AML-193 (cell line): ENCODE measurements around the gene ZSCAN10.
"Not testable (repeated sequence)": the region's sequence is repeated elsewhere in the genome, so short reads cannot be mapped to it uniquely, and the experiment has no call there.

Experiments
- DNase-seq, 2 experiments: peaks; one replicate each; lab custom pipeline; 2025; lab: John Stamatoyannopoulos, UW

ZSCAN10 gene

DNA sequence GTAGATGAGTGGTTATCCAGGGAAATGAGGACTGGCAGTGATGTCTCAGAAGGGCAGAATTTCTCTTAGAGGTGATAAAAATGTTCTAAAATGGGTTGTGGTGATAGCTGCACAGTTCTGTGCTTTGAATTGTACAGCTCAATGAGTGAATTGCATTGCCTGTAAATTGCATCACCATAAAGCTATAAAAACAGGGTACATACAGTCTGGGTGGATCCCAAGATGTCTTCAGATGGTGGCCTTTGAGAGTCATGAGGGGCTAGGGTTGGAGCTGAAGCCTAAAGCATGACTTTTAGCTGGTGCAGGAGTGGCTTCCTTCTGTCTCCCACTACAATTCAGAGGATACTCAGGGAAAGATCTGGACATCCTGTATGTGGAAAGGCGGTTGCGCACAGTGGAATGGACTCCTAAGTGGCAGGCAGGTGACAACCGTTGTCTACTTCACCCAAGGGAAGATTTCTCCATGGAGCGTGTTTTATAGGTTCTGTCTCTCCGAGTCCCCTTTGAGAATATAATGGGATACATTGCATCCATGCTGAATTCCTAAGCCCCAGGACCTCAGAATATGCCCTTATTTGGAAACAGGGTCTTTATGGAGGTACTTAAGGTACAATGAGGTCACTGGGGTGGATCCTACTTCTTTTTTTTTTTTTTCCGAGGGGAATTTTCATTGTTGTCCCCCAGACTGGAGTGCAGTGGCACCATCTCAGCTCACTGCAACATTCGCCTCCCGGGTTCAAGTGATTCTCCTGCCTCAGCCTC lies 35.3 kb downstream of the ZSCAN10 start:
- DNase-seq = no peak

- DNase-seq = no peak
Observed at GRCh38 chr16:3062553-3062952, 36.5 kb downstream of the ZSCAN10 start.

GRCh38 chr16:3060339-3061127 lies 38.6 kb downstream of the ZSCAN10 start:
- no peak for DNase-seq

- no peak for DNase-seq
Observed at GRCh38 chr16:3059723-3060242, 39.3 kb downstream of the ZSCAN10 start.

- DNase-seq = peak; percentile 51 to 59
Observed at GRCh38 chr16:3059041-3059722, 39.9 kb downstream of the ZSCAN10 start.

GRCh38 chr16:3058139-3059030 lies 40.7 kb downstream of the ZSCAN10 start:
- DNase-seq = peak in 1 of 2 experiments; percentile 16

GRCh38 chr16:3057181-3058138 lies 41.6 kb downstream of the ZSCAN10 start:
- no peak for DNase-seq

- DNase-seq = no peak
Observed at GRCh38 chr16:3056336-3057180, 42.5 kb downstream of the ZSCAN10 start.

DNA sequence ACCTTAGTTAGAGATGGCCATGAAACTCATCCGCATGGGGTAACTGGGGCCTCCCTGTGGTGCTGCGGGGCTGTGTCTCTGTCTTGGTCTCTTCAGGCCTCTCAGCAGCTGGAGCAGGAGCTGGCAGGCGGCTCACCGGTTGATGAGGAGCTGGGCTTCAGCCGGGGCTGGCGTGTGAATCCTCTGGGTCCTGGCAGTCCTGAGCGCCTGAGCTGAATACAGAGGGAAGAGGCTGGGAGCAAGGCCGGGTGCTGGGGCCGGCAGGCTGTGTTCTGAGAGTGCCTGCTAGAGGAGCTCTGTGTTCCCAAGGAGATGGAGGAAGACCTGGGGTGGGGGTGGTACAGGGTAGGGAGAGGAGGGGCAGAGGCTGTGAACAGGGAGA lies 43.4 kb downstream of the ZSCAN10 start:
- not testable (repeated sequence) for DNase-seq

- peak; percentile 88 to 90 for DNase-seq
Observed at GRCh38 chr16:3054965-3055733, 43.9 kb downstream of the ZSCAN10 start.

GRCh38 chr16:3053330-3053710 lies 45.8 kb downstream of the ZSCAN10 start:
- not testable (repeated sequence) for DNase-seq

DNA sequence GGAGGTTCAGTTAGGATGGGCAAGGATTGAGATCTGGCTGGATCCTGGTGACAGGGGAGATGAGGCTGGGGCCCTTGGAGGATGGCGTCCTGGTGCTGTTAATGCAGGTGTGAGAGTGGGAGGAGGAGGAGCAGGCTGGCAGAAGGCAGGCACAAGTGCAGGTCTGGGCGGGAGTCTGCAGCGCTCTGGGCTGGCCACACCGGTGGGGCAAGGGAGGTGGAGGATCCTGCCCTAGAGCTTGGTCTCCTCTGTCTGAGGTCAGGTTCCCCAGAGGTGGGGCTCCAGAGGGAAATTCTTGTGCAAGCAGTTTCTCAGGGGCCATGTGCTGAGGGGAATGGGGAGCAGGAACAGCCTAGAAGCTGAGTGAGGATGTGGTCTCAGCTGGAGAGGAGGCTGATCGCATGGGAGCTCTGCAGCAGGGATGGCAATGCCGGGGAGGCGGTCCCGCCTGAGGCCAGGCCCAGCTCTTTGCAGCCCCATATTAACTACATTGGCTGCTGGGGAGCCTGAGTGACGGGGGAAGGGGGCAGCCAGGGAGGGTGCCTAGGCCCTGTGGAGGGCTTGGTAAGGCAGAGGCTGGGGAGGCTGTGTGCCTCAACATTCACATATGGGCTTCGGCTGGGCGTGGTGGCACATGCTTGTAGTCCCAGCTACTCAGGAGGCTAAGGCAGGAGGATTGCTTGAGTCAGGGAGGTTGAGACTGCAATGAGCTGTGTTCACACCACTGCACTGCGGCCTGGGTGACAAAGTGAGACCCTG lies 46.3 kb downstream of the ZSCAN10 start:
- not testable (repeated sequence) for DNase-seq

- DNase-seq = peak; percentile 19 to 21
Observed at GRCh38 chr16:3051494-3051893, 47.6 kb downstream of the ZSCAN10 start.

GRCh38 chr16:3051009-3051408 lies 48.1 kb downstream of the ZSCAN10 start:
- no peak for DNase-seq

DNA sequence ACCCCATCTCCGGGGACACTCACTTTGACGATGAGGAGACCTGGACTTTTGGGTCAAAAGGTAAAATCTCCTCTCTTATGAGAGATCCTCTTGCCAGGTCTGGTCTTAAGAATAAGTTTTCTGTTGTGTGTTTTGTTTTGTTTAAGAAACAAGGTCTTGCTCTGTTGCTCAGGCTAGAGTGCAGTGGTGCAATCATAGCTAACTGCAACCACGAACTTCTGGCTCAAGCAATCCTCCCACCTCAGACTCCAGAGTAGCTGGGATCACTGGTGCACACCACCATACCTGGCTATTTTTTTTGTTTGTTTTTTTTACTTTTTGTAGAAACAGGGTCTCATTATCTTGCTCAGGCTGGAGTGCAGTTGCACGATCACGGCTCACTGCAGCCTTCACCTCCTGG lies 48.6 kb downstream of the ZSCAN10 start:
- DNase-seq = peak; percentile 46 to 54

- no peak for DNase-seq
Observed at GRCh38 chr16:3049921-3050481, 49.1 kb downstream of the ZSCAN10 start.

- no peak for DNase-seq
Observed at GRCh38 chr16:3047387-3047720, 51.7 kb downstream of the ZSCAN10 start.
